H9 (cell line): ENCODE measurements around the gene BEST3. TPM values are rescaled to one million over a fixed set of nuclear protein-coding genes. Genes with fewer than 3 reads are reported as not detected.

Source experiments
- DNase-seq: peaks from one replicate; pipeline ENCODE4 v3.0.0-alpha.2; 2017
- H2AFZ ChIP-seq: one replicate; pipeline ENCODE4 v1.6.1; 2013; ENCODE audit warnings: mild to moderate bottlenecking, low read length, control low read depth, moderate library complexity
- H2AK5ac ChIP-seq: 2 replicates; pipeline ENCODE4 v1.6.1; 2013; ENCODE audit warnings: low read length, control low read depth, mixed read lengths; ENCODE audit not compliant: insufficient read length
- H2BK120ac ChIP-seq: one replicate; pipeline ENCODE4 v1.6.1; 2013; ENCODE audit warnings: low read depth, mild to moderate bottlenecking, low read length, control low read depth, inconsistent platforms; ENCODE audit not compliant: poor library complexity, severe bottlenecking
- H2BK12ac ChIP-seq: 2 replicates; pipeline ENCODE4 v1.6.1; 2013; ENCODE audit warnings: low read length, control low read depth, mixed read lengths, low read depth; ENCODE audit not compliant: insufficient read length
- H2BK15ac ChIP-seq: 2 replicates; pipeline ENCODE4 v1.6.1; 2013; ENCODE audit warnings: low read depth, low read length, control low read depth
- H2BK20ac ChIP-seq: one replicate; pipeline ENCODE4 v1.6.1; 2013; ENCODE audit warnings: low read depth, mild to moderate bottlenecking, low read length, control low read depth, inconsistent platforms; ENCODE audit not compliant: poor library complexity, severe bottlenecking
- H2BK5ac ChIP-seq: 2 replicates; pipeline ENCODE4 v1.6.1; 2013; ENCODE audit warnings: low read length, control low read depth, mixed read lengths; ENCODE audit not compliant: insufficient read length
- H3K14ac ChIP-seq: 2 replicates; pipeline ENCODE4 v1.6.1; 2013; ENCODE audit warnings: low read length, control low read depth; ENCODE audit not compliant: insufficient read depth
- H3K18ac ChIP-seq: 2 replicates; pipeline ENCODE4 v1.6.1; 2013; ENCODE audit warnings: low read depth, mild to moderate bottlenecking, mixed read lengths, low read length, control low read depth; ENCODE audit not compliant: insufficient read length
- H3K23ac ChIP-seq: 2 replicates; pipeline ENCODE4 v1.6.1; 2013; ENCODE audit warnings: low read length, control low read depth, mixed read lengths, low read depth; ENCODE audit not compliant: insufficient read length
- H3K23me2 ChIP-seq: 2 replicates; pipeline ENCODE4 v1.6.1; 2013; ENCODE audit warnings: low read depth, mild to moderate bottlenecking, mixed read lengths, low read length, control low read depth; ENCODE audit not compliant: insufficient read length, poor library complexity, severe bottlenecking
- H3K27ac ChIP-seq: 2 replicates; pipeline ENCODE4 v1.5.1; 2013; ENCODE audit warnings: low read length, control low read depth, mixed read lengths, low read depth; ENCODE audit not compliant: insufficient read length
- H3K27me3 ChIP-seq: 2 replicates; pipeline ENCODE4 v1.6.1; 2013; ENCODE audit warnings: low read length, control low read depth, inconsistent platforms; ENCODE audit not compliant: insufficient read depth
- H3K4ac ChIP-seq: 2 replicates; pipeline ENCODE4 v1.6.1; 2013; ENCODE audit warnings: low read depth, mild to moderate bottlenecking, control low read depth, inconsistent platforms, low read length, moderate library complexity
- H3K4me1 ChIP-seq: 2 replicates; pipeline ENCODE4 v1.6.1; 2013; ENCODE audit warnings: low read length, control low read depth, inconsistent platforms; ENCODE audit not compliant: insufficient read depth
- H3K4me2 ChIP-seq: 2 replicates; pipeline ENCODE4 v1.6.1; 2013; ENCODE audit warnings: low read length, control low read depth, mixed read lengths; ENCODE audit not compliant: insufficient read length, insufficient read depth
- H3K56ac ChIP-seq: 2 replicates; pipeline ENCODE4 v1.6.1; 2013; ENCODE audit warnings: low read depth, mild to moderate bottlenecking, mixed read lengths, low read length, control low read depth; ENCODE audit not compliant: insufficient read length
- H3K79me1 ChIP-seq: 2 replicates; pipeline ENCODE4 v1.6.1; 2013; ENCODE audit warnings: low read depth, mild to moderate bottlenecking, moderate library complexity, low read length, control low read depth, inconsistent platforms; ENCODE audit not compliant: insufficient read depth, poor library complexity, severe bottlenecking
- H3K79me2 ChIP-seq: 2 replicates; pipeline ENCODE4 v1.6.1; 2013; ENCODE audit warnings: low read length, control low read depth, inconsistent platforms; ENCODE audit not compliant: insufficient read depth
- H3K9ac ChIP-seq: 2 replicates; pipeline ENCODE4 v1.6.1; 2013; ENCODE audit warnings: low read length, control low read depth, mixed read lengths; ENCODE audit not compliant: insufficient read length; ENCODE audit errors: extremely low read depth
- H3K9me3 ChIP-seq: one replicate; pipeline ENCODE4 v1.6.1; 2013; ENCODE audit warnings: low read depth, low read length, inconsistent platforms; ENCODE audit not compliant: control insufficient read depth
- H3T11ph ChIP-seq: one replicate; pipeline ENCODE4 v1.6.1; 2013; ENCODE audit warnings: mild to moderate bottlenecking, low read length, control low read depth, inconsistent platforms
- H4K20me1 ChIP-seq: one replicate; pipeline ENCODE4 v1.6.1; 2013; ENCODE audit not compliant: control insufficient read depth, insufficient read length, insufficient read depth
- H4K5ac ChIP-seq: 2 replicates; pipeline ENCODE4 v1.6.1; 2013; ENCODE audit warnings: low read depth, mild to moderate bottlenecking, mixed read lengths, low read length, control low read depth; ENCODE audit not compliant: insufficient read length
- H4K8ac ChIP-seq: replicated peaks from 2 replicates; pipeline ENCODE4 v1.6.1; 2013; ENCODE audit warnings: low read length, control low read depth, mixed read lengths, low read depth; ENCODE audit not compliant: insufficient read length
- H4K91ac ChIP-seq: 2 replicates; pipeline ENCODE4 v1.6.1; 2013; ENCODE audit warnings: low read depth, mild to moderate bottlenecking, moderate library complexity, mixed read lengths, low read length, control low read depth; ENCODE audit not compliant: insufficient read length
- H3K27ac Mint-ChIP-seq, 3 experiments: 2 replicates in 2 of 3; 3 replicates in 1 of 3; pipeline ENCODE4 v1.8.0; 2020 to 2021; ENCODE audit warnings: mixed read lengths in 3 of 3, mild to moderate bottlenecking in 1 of 3, moderate library complexity in 1 of 3
- H3K27me3 Mint-ChIP-seq: 2 replicates; pipeline ENCODE4 v1.8.0; 2021; ENCODE audit warnings: low read depth, mild to moderate bottlenecking, moderate library complexity, mixed read lengths
- H3K36me3 Mint-ChIP-seq, 3 experiments: 2 replicates in 2 of 3; 3 replicates in 1 of 3; pipeline ENCODE4 v1.8.0; 2020 to 2021; ENCODE audit warnings: low read depth in 3 of 3, mixed read lengths in 3 of 3; ENCODE audit not compliant: insufficient read depth in 1 of 3
- H3K4me1 Mint-ChIP-seq, 2 experiments: 2 replicates each; pipeline ENCODE4 v1.8.0; 2020; ENCODE audit warnings: mixed read lengths in 2 of 2
- H3K4me3 Mint-ChIP-seq, 2 experiments: 2 replicates in 1 of 2; 3 replicates in 1 of 2; pipeline ENCODE4 v1.8.0; 2020 to 2021; ENCODE audit warnings: mild to moderate bottlenecking in 2 of 2, mixed read lengths in 2 of 2, moderate library complexity in 1 of 2
- H3K9me3 Mint-ChIP-seq, 2 experiments: 2 replicates in 1 of 2; 3 replicates in 1 of 2; pipeline ENCODE4 v1.8.0; 2020; ENCODE audit warnings: mild to moderate bottlenecking in 2 of 2, mixed read lengths in 2 of 2, moderate library complexity in 1 of 2
- WGBS: extraction: QIAGEN DNeasy Blood & Tissue Kit; methylation state at CpG from one replicate; pipeline ENCODE4 v1.1.7; 2013; ENCODE audit warnings: missing lambda C conversion rate, low lambda C conversion rate, mixed read lengths; ENCODE audit not compliant: insufficient read length; ENCODE audit errors: extremely low coverage; 5-methylcytosine and 5-hydroxymethylcytosine counted together
- total RNA-seq: library from RNA; stranded (reverse); gene quantifications from 2 replicates; pipeline ENCODE4 v1.2.1, GENCODE V29; 2021
- TF ChIP-seq, protein P1 (sequence below): fragments of 200-600 bp; sonication (generic); conservative IDR thresholded peaks from 3 replicates; pipeline ENCODE4 v1.8.0; 2021; ENCODE audit warnings: antibody characterized with exemption, mild to moderate bottlenecking

Gene BEST3
- total RNA-seq, 1 experiment from 2014 or later: 0.42 TPM

DNA sequence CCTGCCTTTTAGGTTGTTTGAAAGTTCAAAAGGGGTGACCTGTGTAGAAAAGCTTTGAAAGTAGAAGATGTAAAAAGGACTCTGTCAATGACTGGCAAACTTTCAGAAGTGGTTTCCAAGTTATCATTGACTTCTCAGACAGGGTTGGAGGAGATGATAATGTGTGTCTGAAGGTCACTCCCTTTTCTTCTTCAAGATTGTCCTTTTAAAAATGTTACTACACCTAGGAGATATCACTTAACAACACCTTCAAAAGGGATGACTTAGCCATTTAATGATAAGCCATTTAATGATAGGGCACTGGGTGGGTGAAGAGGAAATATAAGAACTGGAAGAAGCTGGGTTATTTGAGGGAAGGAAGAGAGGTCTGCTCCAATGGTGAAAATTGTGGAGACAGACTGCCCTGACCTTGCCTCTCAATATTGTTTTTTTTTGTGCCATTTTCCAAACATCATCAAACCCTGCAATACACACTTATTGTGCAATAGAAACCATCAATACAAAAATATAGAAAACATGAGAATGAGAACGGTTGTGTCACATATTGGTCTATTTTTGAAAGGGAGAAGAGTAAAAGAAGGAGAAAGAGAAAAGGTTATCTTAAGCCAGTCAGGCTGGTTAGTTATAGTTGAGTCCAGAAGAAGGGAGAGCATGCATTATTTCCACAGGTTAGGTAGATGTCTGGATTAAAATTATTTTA is 38.8 kb downstream of the BEST3 start:
- Histone ChIP-seq H2BK5ac (no peak overlapping the region), H3K23ac (no peak overlapping the region), H2BK15ac (no peak overlapping the region), H3K27ac (no peak overlapping the region), H3K4ac (no peak overlapping the region), H3K56ac (no peak overlapping the region), H3K4me1 (no peaks in the 10 kb centered on the region), H3K18ac (no peak overlapping the region), H4K8ac (no peak overlapping the region), H3T11ph (no peak overlapping the region), H4K91ac (no peak overlapping the region), H2BK12ac (no peak overlapping the region), H2BK20ac (no peak overlapping the region), H2AK5ac (no peak overlapping the region), H3K79me2 (no peaks in the 10 kb centered on the region), H3K14ac (no peak overlapping the region), H2AFZ (no peak overlapping the region), H3K79me1 (no peaks in the 10 kb centered on the region), H3K4me2 (no peak overlapping the region), H3K9me3 (no peaks in the 10 kb centered on the region), H3K23me2 (no peaks in the 10 kb centered on the region), H3K9ac (no peak overlapping the region), H4K5ac (no peak overlapping the region), H4K20me1 (no peaks in the 10 kb centered on the region), H2BK120ac (no peak overlapping the region), H3K27me3 (no peaks in the 10 kb centered on the region)
- no peaks in the 10 kb centered on the region; a peak in 1 of 4 replicates for H3K4me1 Mint-ChIP-seq
- WGBS: no CpG with 5 or more reads among the region's 1 CpG
- no peaks in the 10 kb centered on the region for H3K9me3 Mint-ChIP-seq
- TF ChIP-seq, protein P1, sequence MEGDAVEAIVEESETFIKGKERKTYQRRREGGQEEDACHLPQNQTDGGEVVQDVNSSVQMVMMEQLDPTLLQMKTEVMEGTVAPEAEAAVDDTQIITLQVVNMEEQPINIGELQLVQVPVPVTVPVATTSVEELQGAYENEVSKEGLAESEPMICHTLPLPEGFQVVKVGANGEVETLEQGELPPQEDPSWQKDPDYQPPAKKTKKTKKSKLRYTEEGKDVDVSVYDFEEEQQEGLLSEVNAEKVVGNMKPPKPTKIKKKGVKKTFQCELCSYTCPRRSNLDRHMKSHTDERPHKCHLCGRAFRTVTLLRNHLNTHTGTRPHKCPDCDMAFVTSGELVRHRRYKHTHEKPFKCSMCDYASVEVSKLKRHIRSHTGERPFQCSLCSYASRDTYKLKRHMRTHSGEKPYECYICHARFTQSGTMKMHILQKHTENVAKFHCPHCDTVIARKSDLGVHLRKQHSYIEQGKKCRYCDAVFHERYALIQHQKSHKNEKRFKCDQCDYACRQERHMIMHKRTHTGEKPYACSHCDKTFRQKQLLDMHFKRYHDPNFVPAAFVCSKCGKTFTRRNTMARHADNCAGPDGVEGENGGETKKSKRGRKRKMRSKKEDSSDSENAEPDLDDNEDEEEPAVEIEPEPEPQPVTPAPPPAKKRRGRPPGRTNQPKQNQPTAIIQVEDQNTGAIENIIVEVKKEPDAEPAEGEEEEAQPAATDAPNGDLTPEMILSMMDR: no peak
- no peak overlapping the region for H3K4me3 Mint-ChIP-seq
- H3K27me3 Mint-ChIP-seq: no peaks in the 10 kb centered on the region
- H3K36me3 Mint-ChIP-seq: no peaks in the 10 kb centered on the region
- H3K27ac Mint-ChIP-seq: no peak overlapping the region
- no peak for DNase-seq
